Endodermal cell (in vitro differentiated cells): Measurements from ENCODE around the gene PCCA. TPM values are rescaled to one million over a fixed set of nuclear protein-coding genes. Genes with fewer than 3 reads are reported as not detected.
A peak's percentile ranks its signal among the peaks of the same experiment; 100 is the strongest.
"Not testable (repeated sequence)": the region's sequence is repeated elsewhere in the genome, so short reads cannot be mapped to it uniquely, and the experiment has no call there.

Source experiments
- DNase-seq: peaks from one replicate; pipeline ENCODE4 v3.0.0-alpha.2; 2017
- H3K27ac ChIP-seq: 2 replicates; pipeline ENCODE4 v1.5.1; 2013; ENCODE audit warnings: mild to moderate bottlenecking, low read depth, low read length, moderate library complexity
- H3K27me3 ChIP-seq: 2 replicates; pipeline ENCODE4 v1.6.1; 2013; ENCODE audit warnings: mild to moderate bottlenecking, low read length, moderate library complexity; ENCODE audit not compliant: insufficient read depth, control insufficient read depth, poor library complexity, severe bottlenecking
- H3K36me3 ChIP-seq: 2 replicates; pipeline ENCODE4 v1.7.0; 2013; ENCODE audit warnings: mild to moderate bottlenecking, low read length, moderate library complexity; ENCODE audit not compliant: control insufficient read depth, insufficient read depth
- H3K4me1 ChIP-seq: one replicate; pipeline ENCODE4 v1.7.0; 2013; ENCODE audit warnings: low read length; ENCODE audit not compliant: control insufficient read depth, insufficient read depth
- H3K4me3 ChIP-seq: 2 replicates; pipeline ENCODE4 v1.5.1; 2013; ENCODE audit warnings: mild to moderate bottlenecking, low read length, moderate library complexity
- H3K9ac ChIP-seq: 2 replicates; pipeline ENCODE4 v1.6.1; 2013; ENCODE audit warnings: mild to moderate bottlenecking, low read length, moderate library complexity; ENCODE audit not compliant: poor library complexity, severe bottlenecking; ENCODE audit errors: extremely low read depth
- H3K9me3 ChIP-seq: 2 replicates; pipeline ENCODE4 v1.6.1; 2013; ENCODE audit warnings: mild to moderate bottlenecking, low read length, moderate library complexity; ENCODE audit not compliant: control insufficient read depth
- H3K27ac Mint-ChIP-seq: 2 replicates; pipeline ENCODE4 v1.8.0; 2020; ENCODE audit warnings: mixed read lengths
- H3K27me3 Mint-ChIP-seq: 2 replicates; pipeline ENCODE4 v1.8.0; 2021; ENCODE audit warnings: mild to moderate bottlenecking, mixed read lengths; ENCODE audit not compliant: insufficient read depth
- H3K36me3 Mint-ChIP-seq: 2 replicates; pipeline ENCODE4 v1.8.0; 2020; ENCODE audit warnings: low read depth, mixed read lengths
- H3K4me1 Mint-ChIP-seq: 2 replicates; pipeline ENCODE4 v1.8.0; 2020; ENCODE audit warnings: mixed read lengths
- H3K4me3 Mint-ChIP-seq: 2 replicates; pipeline ENCODE4 v1.8.0; 2020; ENCODE audit warnings: mild to moderate bottlenecking, moderate library complexity, mixed read lengths
- H3K9me3 Mint-ChIP-seq: 2 replicates; pipeline ENCODE4 v1.8.0; 2020; ENCODE audit warnings: mild to moderate bottlenecking, mixed read lengths
- CTCF ChIP-seq: fragments of 200-600 bp; sonication (generic); conservative IDR thresholded peaks from 2 replicates; pipeline ENCODE4 v1.5.0; 2021; ENCODE audit warnings: antibody characterized with exemption, mild to moderate bottlenecking
- WGBS, 2 experiments: methylation state at CpG; one replicate each; pipeline versions ENCODE4 v1.1.5 to v1.1.7; 2013; ENCODE audit warnings: missing lambda C conversion rate in 2 of 2, mixed read lengths in 1 of 2; ENCODE audit not compliant: insufficient coverage in 1 of 2, insufficient read length in 1 of 2; 5-methylcytosine and 5-hydroxymethylcytosine counted together
- total RNA-seq, 2 donors: library from RNA; stranded (reverse); fragmentation: NEBNext Ultra II Directional in 1 of 2; extraction: Animal tissue kit (Norgen Biotek cat#: 25700) in 1 of 2; gene quantifications; 2 replicates in 1 of 2; 3 replicates in 1 of 2; pipeline ENCODE4 v1.2.1, GENCODE V29; 2021

PCCA gene
- total RNA-seq, 2 donors from 2014 or later = 60.2 to 67.2 TPM

GRCh38 chr13:100214886-100215285, 126.0 kb downstream of the PCCA start:
- H3K4me1 Mint-ChIP-seq = peaks cover 14% of the 10 kb centered on the region
- Histone ChIP-seq H3K27me3 (no peaks in the 10 kb centered on the region), H3K4me1 (no peaks in the 10 kb centered on the region), H3K27ac (no peak overlapping the region), H3K36me3 (peaks cover 40% of the 10 kb centered on the region), H3K4me3 (no peak overlapping the region), H3K9me3 (no peaks in the 10 kb centered on the region), H3K9ac (no peak overlapping the region)
- no peak for TF ChIP-seq CTCF
- DNase-seq = no peak
- H3K36me3 Mint-ChIP-seq = peaks cover 58% of the 10 kb centered on the region
- H3K27me3 Mint-ChIP-seq = no peaks in the 10 kb centered on the region
- H3K4me3 Mint-ChIP-seq = no peak overlapping the region
- H3K9me3 Mint-ChIP-seq = peaks cover 6% of the 10 kb centered on the region
- 91 to 100% methylated on average over 2 to 3 of the region's 3 CpGs for WGBS, 2 experiments
- H3K27ac Mint-ChIP-seq = no peak overlapping the region

- Histone ChIP-seq H3K9me3 (peaks cover 28% of the 10 kb centered on the region), H3K4me1 (no peaks in the 10 kb centered on the region), H3K9ac (no peak overlapping the region), H3K36me3 (peaks cover 50% of the 10 kb centered on the region), H3K4me3 (no peak overlapping the region), H3K27ac (no peak overlapping the region), H3K27me3 (no peaks in the 10 kb centered on the region)
- no peaks in the 10 kb centered on the region for H3K27me3 Mint-ChIP-seq
- no peak for DNase-seq
- TF ChIP-seq CTCF = no peak
- H3K4me1 Mint-ChIP-seq = peaks cover 25% of the 10 kb centered on the region
- peak overlapping the region; percentile 28 for H3K27ac Mint-ChIP-seq
- WGBS, 2 experiments = 96 to 100% methylated on average over 2 of the region's 2 CpGs
- no peak overlapping the region for H3K4me3 Mint-ChIP-seq
- H3K36me3 Mint-ChIP-seq = peaks cover 46% of the 10 kb centered on the region
- H3K9me3 Mint-ChIP-seq = peaks cover 15% of the 10 kb centered on the region
These were observed 132.3 kb downstream of the PCCA start for GRCh38 chr13:100221166-100221565.

GRCh38 chr13:100223966-100224530, 135.2 kb downstream of the PCCA start:
- H3K4me1 Mint-ChIP-seq = peaks cover 30% of the 10 kb centered on the region
- H3K9me3 Mint-ChIP-seq = peaks cover 15% of the 10 kb centered on the region
- not testable (repeated sequence) for H3K27ac Mint-ChIP-seq, H3K27ac ChIP-seq, H3K27me3 Mint-ChIP-seq, H3K4me1 ChIP-seq, H3K4me3 Mint-ChIP-seq, H3K4me3 ChIP-seq, H3K27me3 ChIP-seq, DNase-seq, H3K9ac ChIP-seq
- Histone ChIP-seq H3K36me3 (peaks cover 61% of the 10 kb centered on the region), H3K9me3 (peaks cover 28% of the 10 kb centered on the region)
- WGBS, 2 experiments = 93 to 98% methylated on average over 5 to 28 of the region's 30 CpGs
- H3K36me3 Mint-ChIP-seq = peaks cover 43% of the 10 kb centered on the region

GRCh38 chr13:100229603-100230002, 140.7 kb downstream of the PCCA start:
- Mint-ChIP-seq H3K27ac (no peak overlapping the region), H3K4me1 (peaks cover 38% of the 10 kb centered on the region), H3K27me3 (no peaks in the 10 kb centered on the region), H3K4me3 (no peak overlapping the region), H3K9me3 (peaks cover 2% of the 10 kb centered on the region), H3K36me3 (peaks cover 9% of the 10 kb centered on the region)
- WGBS, 2 experiments = 93 to 99% methylated on average over 5 to 7 of the region's 7 CpGs
- Histone ChIP-seq H3K9ac (no peak overlapping the region), H3K36me3 (peaks cover 22% of the 10 kb centered on the region), H3K4me3 (no peak overlapping the region), H3K27ac (no peak overlapping the region), H3K4me1 (peaks cover 12% of the 10 kb centered on the region), H3K9me3 (peaks cover 3% of the 10 kb centered on the region), H3K27me3 (no peaks in the 10 kb centered on the region)
- DNase-seq = no peak
- TF ChIP-seq CTCF = no peak
